Measurements from ENCODE around the gene AFMID. TPM values are rescaled to one million over a fixed set of nuclear protein-coding genes. Genes with fewer than 3 reads are reported as not detected.
A peak's percentile ranks its signal among the peaks of the same experiment; 100 is the strongest.
"Not testable (repeated sequence)": the region's sequence is repeated elsewhere in the genome, so short reads cannot be mapped to it uniquely, and the experiment has no call there.

Gene AFMID
- polyA plus RNA-seq, 10 donors = 28.3 to 39.5 (median 32.1) TPM

DNA sequence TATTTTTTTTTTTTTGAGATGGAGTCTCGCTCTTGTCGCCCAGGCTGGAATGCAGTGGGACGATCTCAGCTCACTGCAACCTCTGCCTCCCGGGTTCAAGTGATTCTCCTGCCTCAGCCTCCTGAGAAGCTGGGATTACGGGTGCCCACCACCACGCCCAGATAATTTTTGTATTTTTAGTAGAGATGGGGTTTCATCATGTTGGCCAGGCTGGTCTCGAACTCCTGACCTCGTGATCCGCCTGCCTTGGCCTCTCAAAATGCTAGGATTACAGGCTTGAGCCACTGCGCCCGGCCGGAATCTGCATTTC is 66.4 kb downstream of the AFMID start:
- DNase-seq = not testable (repeated sequence)

DNA sequence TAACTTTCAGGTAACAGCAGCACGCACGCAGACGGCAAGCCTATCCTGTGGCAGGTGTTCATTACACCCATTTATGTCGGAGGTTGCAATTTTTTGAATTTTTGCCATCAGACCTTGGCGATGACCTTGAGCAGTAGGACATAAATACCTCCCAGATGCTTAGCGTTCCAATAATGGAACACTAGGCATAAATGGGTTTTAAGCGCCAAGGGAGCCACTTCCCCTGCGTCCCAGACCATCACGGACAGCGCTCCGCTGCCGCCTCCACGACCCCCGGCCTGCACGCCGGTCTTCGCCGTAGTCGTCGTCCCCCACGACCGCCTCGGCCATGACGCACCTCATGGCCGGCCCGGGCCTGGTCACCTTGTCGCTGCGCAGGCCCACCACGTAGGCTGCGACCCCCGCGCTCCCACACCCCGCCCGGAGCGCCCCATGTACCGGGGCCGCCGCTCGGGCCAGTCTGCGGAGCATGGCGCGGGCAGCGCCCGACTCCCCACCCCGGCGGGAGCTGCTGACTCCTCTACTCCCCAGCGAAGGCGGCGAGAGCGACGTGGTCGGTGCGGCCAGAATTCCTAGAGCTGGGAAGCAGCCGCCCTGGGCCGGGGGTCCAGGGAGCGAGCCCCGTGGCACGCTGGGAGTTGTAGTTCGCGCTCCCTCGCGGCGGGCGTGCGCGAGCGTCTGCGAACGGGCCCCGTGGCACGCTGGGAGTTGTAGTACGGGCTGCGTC is 66.9 kb downstream of the AFMID start:
- peak; percentile 81 to 96 (median 92) for DNase-seq

GRCh38 chr17:78255029-78255656 is 68.0 kb downstream of the AFMID start:
- no peak for DNase-seq

GRCh38 chr17:78255953-78256706 is 69.0 kb downstream of the AFMID start:
- no peak for DNase-seq

DNA sequence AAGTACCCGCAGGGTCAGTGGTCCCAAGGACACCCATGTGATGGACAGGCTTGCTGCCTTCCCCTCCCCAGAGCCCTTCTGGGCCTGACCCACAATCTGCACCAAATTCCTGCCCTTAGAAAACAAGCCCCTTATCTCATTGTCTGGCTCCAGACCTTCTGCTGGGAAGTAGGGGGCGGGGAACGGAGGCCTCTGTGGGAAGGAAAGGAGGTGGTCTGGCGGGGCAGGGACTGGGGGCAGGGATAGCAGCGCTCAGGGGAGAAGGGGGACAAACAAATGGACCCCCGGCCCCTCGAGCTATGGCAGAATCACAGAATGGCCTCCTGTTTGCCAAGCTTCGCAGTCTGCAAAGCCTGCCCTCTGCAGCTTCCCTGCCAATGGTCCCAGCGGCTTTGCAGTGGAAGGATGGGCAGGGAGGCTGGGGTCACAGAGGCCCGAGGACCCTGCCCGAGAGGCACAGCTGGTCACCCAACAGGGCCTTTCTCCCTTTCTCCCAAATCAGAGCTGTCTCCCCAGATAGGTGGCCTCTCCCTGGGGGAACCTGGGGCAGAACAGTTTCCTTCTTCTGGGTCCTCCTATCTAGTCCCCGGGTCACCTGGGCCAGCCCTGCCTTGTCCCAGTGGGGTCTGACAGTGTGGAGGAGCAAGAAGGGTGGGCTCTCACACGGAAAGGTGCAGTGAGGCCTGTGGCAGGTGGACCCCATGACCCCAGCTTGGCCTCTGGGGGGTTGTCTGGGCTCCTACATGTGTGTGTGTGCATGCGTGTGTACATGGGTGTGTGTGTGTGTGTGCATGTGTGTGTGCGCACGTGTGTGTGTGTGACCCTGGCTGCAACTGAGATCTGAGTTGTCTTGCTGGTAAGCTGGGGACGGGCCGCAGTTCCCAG is 69.8 kb downstream of the AFMID start:
- no peak for DNase-seq

Other genes starting within 250 kb of the AFMID start
- 10 to 100 TPM in 5 of 10 donors, 1 to 10 TPM in 5; 7.7 to 12.0 (median 10.1) TPM for gene TNRC6C, start 228.7 kb upstream of the AFMID start, polyA plus RNA-seq (ENCODE audit: insufficient read length in 10 of 10)
- gene TMC6, start 58.6 kb upstream of the AFMID start, polyA plus RNA-seq (ENCODE audit: insufficient read length in 10 of 10) = 10 to 100 TPM; 18.6 to 33.0 (median 22.6) TPM
- 10 to 100 TPM in 1 of 10 donors, 1 to 10 TPM in 9; 1.9 to 14.0 (median 3.0) TPM for gene TMC8, start 56.6 kb upstream of the AFMID start, polyA plus RNA-seq (ENCODE audit: insufficient read length in 10 of 10)
- gene C17orf99, start 41.0 kb upstream of the AFMID start, polyA plus RNA-seq (ENCODE audit: insufficient read length in 10 of 10) = 1 to 10 TPM in 6 of 10 donors, under 1 TPM in 4; 0.51 to 1.7 (median 1.1) TPM
- gene SYNGR2, start 18.8 kb upstream of the AFMID start, polyA plus RNA-seq (ENCODE audit: insufficient read length in 10 of 10) = 10 to 100 TPM; 56.6 to 89.8 (median 81.4) TPM
- gene TK1, start 310 bp upstream of the AFMID start, polyA plus RNA-seq (ENCODE audit: insufficient read length in 10 of 10) = 10 to 100 TPM; 12.7 to 40.5 (median 19.7) TPM
- gene BIRC5, start 26.9 kb downstream of the AFMID start, polyA plus RNA-seq (ENCODE audit: insufficient read length in 10 of 10) = 10 to 100 TPM; 10.3 to 26.3 (median 15.8) TPM
- gene TMEM235, start 44.3 kb downstream of the AFMID start, polyA plus RNA-seq (ENCODE audit: insufficient read length in 10 of 10) = under 1 TPM in 2 of 10 donors, not detected in 8; 0.11 to 0.14 TPM
- 100 to 1,000 TPM in 1 of 10 donors, 10 to 100 TPM in 7, 1 to 10 TPM in 2; 4.2 to 161 (median 21.2) TPM for gene SOCS3, start 172.7 kb downstream of the AFMID start, polyA plus RNA-seq (ENCODE audit: insufficient read length in 10 of 10)
- 10 to 100 TPM; 17.2 to 30.6 (median 23.7) TPM for gene PGS1, start 191.3 kb downstream of the AFMID start, polyA plus RNA-seq (ENCODE audit: insufficient read length in 10 of 10)

Measured in muscle of back (tissue), 11 donors.